H9 (cell line): ENCODE measurements around the gene PPP1R9A. TPM values are rescaled to one million over a fixed set of nuclear protein-coding genes. Genes with fewer than 3 reads are reported as not detected.
"Not testable (repeated sequence)": the region's sequence is repeated elsewhere in the genome, so short reads cannot be mapped to it uniquely, and the experiment has no call there.

ENCODE experiments used
- DNase-seq: peaks from one replicate; pipeline ENCODE4 v3.0.0-alpha.2; 2017
- H2AFZ ChIP-seq: one replicate; pipeline ENCODE4 v1.6.1; 2013; ENCODE audit warnings: mild to moderate bottlenecking, low read length, control low read depth, moderate library complexity
- H2AK5ac ChIP-seq: 2 replicates; pipeline ENCODE4 v1.6.1; 2013; ENCODE audit warnings: low read length, control low read depth, mixed read lengths; ENCODE audit not compliant: insufficient read length
- H2BK120ac ChIP-seq: one replicate; pipeline ENCODE4 v1.6.1; 2013; ENCODE audit warnings: low read depth, mild to moderate bottlenecking, low read length, control low read depth, inconsistent platforms; ENCODE audit not compliant: poor library complexity, severe bottlenecking
- H2BK12ac ChIP-seq: 2 replicates; pipeline ENCODE4 v1.6.1; 2013; ENCODE audit warnings: low read length, control low read depth, mixed read lengths, low read depth; ENCODE audit not compliant: insufficient read length
- H2BK15ac ChIP-seq: 2 replicates; pipeline ENCODE4 v1.6.1; 2013; ENCODE audit warnings: low read depth, low read length, control low read depth
- H2BK20ac ChIP-seq: one replicate; pipeline ENCODE4 v1.6.1; 2013; ENCODE audit warnings: low read depth, mild to moderate bottlenecking, low read length, control low read depth, inconsistent platforms; ENCODE audit not compliant: poor library complexity, severe bottlenecking
- H2BK5ac ChIP-seq: 2 replicates; pipeline ENCODE4 v1.6.1; 2013; ENCODE audit warnings: low read length, control low read depth, mixed read lengths; ENCODE audit not compliant: insufficient read length
- H3K14ac ChIP-seq: 2 replicates; pipeline ENCODE4 v1.6.1; 2013; ENCODE audit warnings: low read length, control low read depth; ENCODE audit not compliant: insufficient read depth
- H3K18ac ChIP-seq: 2 replicates; pipeline ENCODE4 v1.6.1; 2013; ENCODE audit warnings: low read depth, mild to moderate bottlenecking, mixed read lengths, low read length, control low read depth; ENCODE audit not compliant: insufficient read length
- H3K23ac ChIP-seq: 2 replicates; pipeline ENCODE4 v1.6.1; 2013; ENCODE audit warnings: low read length, control low read depth, mixed read lengths, low read depth; ENCODE audit not compliant: insufficient read length
- H3K23me2 ChIP-seq: 2 replicates; pipeline ENCODE4 v1.6.1; 2013; ENCODE audit warnings: low read depth, mild to moderate bottlenecking, mixed read lengths, low read length, control low read depth; ENCODE audit not compliant: insufficient read length, poor library complexity, severe bottlenecking
- H3K27ac ChIP-seq: 2 replicates; pipeline ENCODE4 v1.5.1; 2013; ENCODE audit warnings: low read length, control low read depth, mixed read lengths, low read depth; ENCODE audit not compliant: insufficient read length
- H3K27me3 ChIP-seq: 2 replicates; pipeline ENCODE4 v1.6.1; 2013; ENCODE audit warnings: low read length, control low read depth, inconsistent platforms; ENCODE audit not compliant: insufficient read depth
- H3K4ac ChIP-seq: 2 replicates; pipeline ENCODE4 v1.6.1; 2013; ENCODE audit warnings: low read depth, mild to moderate bottlenecking, control low read depth, inconsistent platforms, low read length, moderate library complexity
- H3K4me1 ChIP-seq: 2 replicates; pipeline ENCODE4 v1.6.1; 2013; ENCODE audit warnings: low read length, control low read depth, inconsistent platforms; ENCODE audit not compliant: insufficient read depth
- H3K4me2 ChIP-seq: 2 replicates; pipeline ENCODE4 v1.6.1; 2013; ENCODE audit warnings: low read length, control low read depth, mixed read lengths; ENCODE audit not compliant: insufficient read length, insufficient read depth
- H3K56ac ChIP-seq: 2 replicates; pipeline ENCODE4 v1.6.1; 2013; ENCODE audit warnings: low read depth, mild to moderate bottlenecking, mixed read lengths, low read length, control low read depth; ENCODE audit not compliant: insufficient read length
- H3K79me1 ChIP-seq: 2 replicates; pipeline ENCODE4 v1.6.1; 2013; ENCODE audit warnings: low read depth, mild to moderate bottlenecking, moderate library complexity, low read length, control low read depth, inconsistent platforms; ENCODE audit not compliant: insufficient read depth, poor library complexity, severe bottlenecking
- H3K79me2 ChIP-seq: 2 replicates; pipeline ENCODE4 v1.6.1; 2013; ENCODE audit warnings: low read length, control low read depth, inconsistent platforms; ENCODE audit not compliant: insufficient read depth
- H3K9ac ChIP-seq: 2 replicates; pipeline ENCODE4 v1.6.1; 2013; ENCODE audit warnings: low read length, control low read depth, mixed read lengths; ENCODE audit not compliant: insufficient read length; ENCODE audit errors: extremely low read depth
- H3K9me3 ChIP-seq: one replicate; pipeline ENCODE4 v1.6.1; 2013; ENCODE audit warnings: low read depth, low read length, inconsistent platforms; ENCODE audit not compliant: control insufficient read depth
- H3T11ph ChIP-seq: one replicate; pipeline ENCODE4 v1.6.1; 2013; ENCODE audit warnings: mild to moderate bottlenecking, low read length, control low read depth, inconsistent platforms
- H4K20me1 ChIP-seq: one replicate; pipeline ENCODE4 v1.6.1; 2013; ENCODE audit not compliant: control insufficient read depth, insufficient read length, insufficient read depth
- H4K5ac ChIP-seq: 2 replicates; pipeline ENCODE4 v1.6.1; 2013; ENCODE audit warnings: low read depth, mild to moderate bottlenecking, mixed read lengths, low read length, control low read depth; ENCODE audit not compliant: insufficient read length
- H4K8ac ChIP-seq: replicated peaks from 2 replicates; pipeline ENCODE4 v1.6.1; 2013; ENCODE audit warnings: low read length, control low read depth, mixed read lengths, low read depth; ENCODE audit not compliant: insufficient read length
- H4K91ac ChIP-seq: 2 replicates; pipeline ENCODE4 v1.6.1; 2013; ENCODE audit warnings: low read depth, mild to moderate bottlenecking, moderate library complexity, mixed read lengths, low read length, control low read depth; ENCODE audit not compliant: insufficient read length
- H3K27ac Mint-ChIP-seq, 3 experiments: 2 replicates in 2 of 3; 3 replicates in 1 of 3; pipeline ENCODE4 v1.8.0; 2020 to 2021; ENCODE audit warnings: mixed read lengths in 3 of 3, mild to moderate bottlenecking in 1 of 3, moderate library complexity in 1 of 3
- H3K27me3 Mint-ChIP-seq: 2 replicates; pipeline ENCODE4 v1.8.0; 2021; ENCODE audit warnings: low read depth, mild to moderate bottlenecking, moderate library complexity, mixed read lengths
- H3K36me3 Mint-ChIP-seq, 3 experiments: 2 replicates in 2 of 3; 3 replicates in 1 of 3; pipeline ENCODE4 v1.8.0; 2020 to 2021; ENCODE audit warnings: low read depth in 3 of 3, mixed read lengths in 3 of 3; ENCODE audit not compliant: insufficient read depth in 1 of 3
- H3K4me1 Mint-ChIP-seq, 2 experiments: 2 replicates each; pipeline ENCODE4 v1.8.0; 2020; ENCODE audit warnings: mixed read lengths in 2 of 2
- H3K4me3 Mint-ChIP-seq, 2 experiments: 2 replicates in 1 of 2; 3 replicates in 1 of 2; pipeline ENCODE4 v1.8.0; 2020 to 2021; ENCODE audit warnings: mild to moderate bottlenecking in 2 of 2, mixed read lengths in 2 of 2, moderate library complexity in 1 of 2
- H3K9me3 Mint-ChIP-seq, 2 experiments: 2 replicates in 1 of 2; 3 replicates in 1 of 2; pipeline ENCODE4 v1.8.0; 2020; ENCODE audit warnings: mild to moderate bottlenecking in 2 of 2, mixed read lengths in 2 of 2, moderate library complexity in 1 of 2
- WGBS: extraction: QIAGEN DNeasy Blood & Tissue Kit; methylation state at CpG from one replicate; pipeline ENCODE4 v1.1.7; 2013; ENCODE audit warnings: missing lambda C conversion rate, low lambda C conversion rate, mixed read lengths; ENCODE audit not compliant: insufficient read length; ENCODE audit errors: extremely low coverage; 5-methylcytosine and 5-hydroxymethylcytosine counted together
- total RNA-seq: library from RNA; stranded (reverse); gene quantifications from 2 replicates; pipeline ENCODE4 v1.2.1, GENCODE V29; 2021
- TF ChIP-seq, protein P1 (sequence below): fragments of 200-600 bp; sonication (generic); conservative IDR thresholded peaks from 3 replicates; pipeline ENCODE4 v1.8.0; 2021; ENCODE audit warnings: antibody characterized with exemption, mild to moderate bottlenecking

PPP1R9A gene
- total RNA-seq, 1 experiment from 2014 or later, result 17.0 TPM

DNA sequence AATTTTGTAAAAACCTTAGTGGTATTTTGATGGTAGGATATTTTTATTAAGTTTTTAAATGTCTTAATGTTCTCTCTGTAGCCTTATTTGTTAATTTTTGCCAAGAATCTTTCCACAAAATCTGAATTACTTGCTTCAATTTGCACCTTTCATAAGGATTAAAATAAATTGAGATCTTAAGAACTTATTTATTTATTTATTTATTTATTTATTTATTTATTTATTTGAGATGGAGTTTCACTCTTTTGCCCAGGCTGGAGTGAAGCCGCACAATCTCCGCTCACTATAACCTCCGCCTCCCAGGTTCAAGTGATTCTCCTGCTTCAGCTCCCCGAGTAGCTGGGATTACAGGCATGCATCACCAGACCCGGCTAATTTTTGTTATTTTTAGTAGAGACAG, 98.6 kb downstream of the PPP1R9A start:
- H3K27me3 ChIP-seq, result no peaks in the 10 kb centered on the region
- Mint-ChIP-seq H3K27ac (no peak overlapping the region), H3K36me3 (no peaks in the 10 kb centered on the region), H3K27me3 (no peaks in the 10 kb centered on the region), H3K4me3 (no peak overlapping the region), H3K9me3 (no peaks in the 10 kb centered on the region), H3K4me1 (peaks cover under 1 to 3% of the 10 kb centered on the region in 2 experiments; a peak in 2 of 4 replicates)
- H3K56ac ChIP-seq, result no peak overlapping the region
- no peak overlapping the region for H4K5ac ChIP-seq
- no peak overlapping the region for H3K23ac ChIP-seq
- H3K4ac ChIP-seq, result no peak overlapping the region
- no peak overlapping the region for H3T11ph ChIP-seq
- H4K91ac ChIP-seq, result no peak overlapping the region
- H2BK5ac ChIP-seq, result no peak overlapping the region
- H3K79me2 ChIP-seq, result no peaks in the 10 kb centered on the region
- no peaks in the 10 kb centered on the region for H4K20me1 ChIP-seq
- no peaks in the 10 kb centered on the region for H3K9me3 ChIP-seq
- H2BK120ac ChIP-seq, result no peak overlapping the region
- TF ChIP-seq, protein P1, sequence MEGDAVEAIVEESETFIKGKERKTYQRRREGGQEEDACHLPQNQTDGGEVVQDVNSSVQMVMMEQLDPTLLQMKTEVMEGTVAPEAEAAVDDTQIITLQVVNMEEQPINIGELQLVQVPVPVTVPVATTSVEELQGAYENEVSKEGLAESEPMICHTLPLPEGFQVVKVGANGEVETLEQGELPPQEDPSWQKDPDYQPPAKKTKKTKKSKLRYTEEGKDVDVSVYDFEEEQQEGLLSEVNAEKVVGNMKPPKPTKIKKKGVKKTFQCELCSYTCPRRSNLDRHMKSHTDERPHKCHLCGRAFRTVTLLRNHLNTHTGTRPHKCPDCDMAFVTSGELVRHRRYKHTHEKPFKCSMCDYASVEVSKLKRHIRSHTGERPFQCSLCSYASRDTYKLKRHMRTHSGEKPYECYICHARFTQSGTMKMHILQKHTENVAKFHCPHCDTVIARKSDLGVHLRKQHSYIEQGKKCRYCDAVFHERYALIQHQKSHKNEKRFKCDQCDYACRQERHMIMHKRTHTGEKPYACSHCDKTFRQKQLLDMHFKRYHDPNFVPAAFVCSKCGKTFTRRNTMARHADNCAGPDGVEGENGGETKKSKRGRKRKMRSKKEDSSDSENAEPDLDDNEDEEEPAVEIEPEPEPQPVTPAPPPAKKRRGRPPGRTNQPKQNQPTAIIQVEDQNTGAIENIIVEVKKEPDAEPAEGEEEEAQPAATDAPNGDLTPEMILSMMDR, result no peak
- no peak overlapping the region for H4K8ac ChIP-seq
- H2AFZ ChIP-seq, result no peak overlapping the region
- no peaks in the 10 kb centered on the region for H3K4me1 ChIP-seq
- H2BK15ac ChIP-seq, result no peak overlapping the region
- no peak overlapping the region for H2BK12ac ChIP-seq
- no CpG with 5 or more reads among the region's 5 CpGs for WGBS
- H3K27ac ChIP-seq, result no peak overlapping the region
- H2AK5ac ChIP-seq, result no peak overlapping the region
- H2BK20ac ChIP-seq, result no peak overlapping the region
- H3K18ac ChIP-seq, result no peak overlapping the region
- H3K4me2 ChIP-seq, result no peak overlapping the region
- no peak overlapping the region for H3K9ac ChIP-seq
- DNase-seq, result no peak
- H3K23me2 ChIP-seq, result no peaks in the 10 kb centered on the region
- H3K79me1 ChIP-seq, result no peaks in the 10 kb centered on the region
- no peak overlapping the region for H3K14ac ChIP-seq

DNA sequence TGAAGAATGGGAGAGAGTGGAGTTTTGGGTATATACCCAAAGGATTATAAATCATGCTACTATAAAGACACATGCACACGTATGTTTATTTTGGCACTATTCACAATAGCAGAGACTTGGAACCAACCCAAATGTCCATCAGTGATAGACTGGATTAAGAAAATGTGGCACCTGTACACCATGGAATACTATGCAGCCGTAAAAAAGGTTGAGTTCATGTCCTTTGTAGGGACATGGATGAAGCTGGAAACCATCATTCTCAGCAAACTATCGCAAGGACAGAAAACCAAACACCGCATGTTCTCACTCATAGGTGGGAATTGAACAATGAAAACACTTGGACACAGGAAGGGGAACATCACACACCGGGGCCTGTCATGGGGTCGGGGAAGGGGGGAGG, 101.4 kb downstream of the PPP1R9A start:
- not testable (repeated sequence) for H2BK120ac ChIP-seq, H3K9ac ChIP-seq, H3K4me3 Mint-ChIP-seq, H3K4ac ChIP-seq, H2BK20ac ChIP-seq, H2BK12ac ChIP-seq, H3K79me1 ChIP-seq, H4K20me1 ChIP-seq, H4K5ac ChIP-seq, H3K79me2 ChIP-seq, H4K8ac ChIP-seq, H3K4me1 Mint-ChIP-seq, H3K27ac ChIP-seq, H3K9me3 ChIP-seq, H2BK5ac ChIP-seq, H2AFZ ChIP-seq, H3K36me3 Mint-ChIP-seq, H2AK5ac ChIP-seq, H3K14ac ChIP-seq, H3K23ac ChIP-seq, H4K91ac ChIP-seq, H3K27me3 ChIP-seq, DNase-seq, H2BK15ac ChIP-seq, H3T11ph ChIP-seq, H3K4me2 ChIP-seq, H3K27me3 Mint-ChIP-seq, H3K9me3 Mint-ChIP-seq, H3K27ac Mint-ChIP-seq, H3K56ac ChIP-seq, H3K23me2 ChIP-seq, H3K4me1 ChIP-seq, H3K18ac ChIP-seq
- no CpG with 5 or more reads among the region's 6 CpGs for WGBS
